GM23338 (cell line): Measurements from ENCODE around the gene DSG1.

Source experiments
- CREB1 ChIP-seq: fragments of 250-450 bp; sonication (Bioruptor Pico); IDR thresholded peaks from 2 replicates; pipeline ENCODE4 v1.5.0; 2020; ENCODE audit warnings: low read depth, mild to moderate bottlenecking, moderate library complexity
- CTCF ChIP-seq, 2 experiments: fragments of 200-600 bp in 1 of 2; sonication (generic) in 1 of 2; conservative IDR thresholded peaks; 2 replicates each; pipeline versions ENCODE4 v1.5.1 to v1.6.1; 2016 to 2017; ENCODE audit warnings: antibody characterized with exemption in 2 of 2, low read depth in 2 of 2, mild to moderate bottlenecking in 2 of 2, moderate library complexity in 1 of 2
- EZH2phosphoT487 ChIP-seq: fragments of 200-600 bp; sonication (generic); IDR thresholded peaks from one replicate; pipeline ENCODE4 v1.8.1; 2018; ENCODE audit warnings: antibody characterized with exemption; ENCODE audit not compliant: unreplicated experiment
- JUNB ChIP-seq: IDR thresholded peaks from one replicate; pipeline ENCODE4 v1.6.1; 2016; ENCODE audit warnings: antibody characterized with exemption; ENCODE audit not compliant: unreplicated experiment
- POLR2AphosphoS5 ChIP-seq: IDR thresholded peaks from 2 replicates; pipeline ENCODE4 v1.6.1; 2016; ENCODE audit warnings: antibody characterized with exemption, low read depth

GRCh38 chr18:31294199-31294747, 23.7 kb upstream of the DSG1 start:
- TF ChIP-seq CTCF (conservative IDR thresholded peaks at IDR 0.05; ENCODE audit: low read depth in 2 of 2) (no peak), EZH2phosphoT487 (no peak), CREB1 (no peak), JUNB (no peak), POLR2AphosphoS5 (no peak)
